SIG-M5 treated with dmso at 0.1 percent for 504 hours (cell line): ENCODE results near the gene CTIF.

Experiments
- DNase-seq: peaks from one replicate; lab custom pipeline; 2025; ENCODE audit not compliant: unreplicated experiment; lab: John Stamatoyannopoulos, UW

Gene CTIF

DNA sequence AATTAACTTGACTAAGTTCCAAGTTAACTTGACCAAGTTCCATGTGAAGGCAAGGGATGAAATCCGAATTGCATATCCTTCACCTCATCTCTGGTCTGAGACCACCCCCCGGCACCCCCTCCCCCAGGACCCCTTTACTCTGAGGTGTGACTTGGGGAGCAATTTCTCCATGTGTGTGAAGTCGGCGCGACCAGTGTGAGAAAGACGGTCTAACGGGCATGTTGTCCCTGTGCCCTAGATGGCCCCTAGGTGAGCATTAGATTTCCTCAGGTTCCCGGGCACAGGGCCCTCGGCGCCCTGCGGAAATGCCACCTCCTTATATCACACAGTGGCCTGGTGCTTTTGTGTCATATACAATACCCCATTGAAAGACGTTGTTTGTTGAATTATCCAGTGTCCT, 137.1 kb downstream of the CTIF start:
- DNase-seq, result no peak

DNA sequence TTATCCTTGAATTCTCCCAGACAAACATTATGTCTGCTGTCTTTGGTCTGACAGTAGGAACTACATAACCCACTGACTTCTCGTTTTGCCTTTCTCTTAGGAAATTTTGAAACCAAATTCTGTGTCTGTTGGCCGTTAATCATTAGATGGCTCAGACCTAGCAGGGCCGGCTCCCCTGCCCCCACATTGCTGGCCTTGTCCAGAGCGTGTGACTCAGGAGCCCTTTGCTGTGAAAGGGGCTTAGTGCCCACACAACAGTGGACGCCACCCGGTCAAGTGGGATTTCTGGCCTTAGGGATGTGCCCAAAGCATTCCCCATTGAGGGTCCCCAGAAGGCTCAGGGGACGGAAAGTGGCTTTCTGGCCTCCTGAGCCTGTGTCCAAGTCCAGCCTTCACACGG, 137.5 kb downstream of the CTIF start:
- DNase-seq, result no peak

DNA sequence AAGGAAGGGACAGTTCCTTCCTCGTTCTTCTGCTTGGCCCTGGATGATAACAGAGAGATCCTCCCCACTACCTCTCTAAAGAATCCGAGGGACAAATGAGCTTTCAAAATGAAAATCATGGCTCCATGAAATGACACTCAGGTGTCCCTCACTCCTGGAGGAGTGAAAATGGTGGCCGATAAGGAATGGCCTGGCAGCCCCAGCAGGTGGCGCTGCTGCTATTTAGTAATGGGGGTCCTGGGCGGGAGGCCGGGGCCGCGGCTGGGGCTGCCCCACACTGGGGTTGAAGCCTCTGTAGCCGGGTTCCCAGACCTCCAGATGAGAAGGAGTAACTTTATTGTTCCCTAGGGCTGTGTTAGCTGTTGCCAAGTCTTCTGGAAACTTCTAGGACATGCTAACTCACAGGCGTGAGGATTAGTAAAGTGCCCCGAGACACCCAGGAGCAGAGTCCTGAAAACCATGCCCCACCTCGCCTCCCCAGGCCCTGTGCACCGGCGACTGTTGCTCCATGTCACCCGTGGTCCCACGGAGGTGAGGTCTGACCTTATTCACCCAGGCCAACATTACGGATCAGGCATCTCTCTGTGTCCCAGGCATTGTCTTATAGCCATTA, 138.0 kb downstream of the CTIF start:
- peak; percentile 10 for DNase-seq

DNA sequence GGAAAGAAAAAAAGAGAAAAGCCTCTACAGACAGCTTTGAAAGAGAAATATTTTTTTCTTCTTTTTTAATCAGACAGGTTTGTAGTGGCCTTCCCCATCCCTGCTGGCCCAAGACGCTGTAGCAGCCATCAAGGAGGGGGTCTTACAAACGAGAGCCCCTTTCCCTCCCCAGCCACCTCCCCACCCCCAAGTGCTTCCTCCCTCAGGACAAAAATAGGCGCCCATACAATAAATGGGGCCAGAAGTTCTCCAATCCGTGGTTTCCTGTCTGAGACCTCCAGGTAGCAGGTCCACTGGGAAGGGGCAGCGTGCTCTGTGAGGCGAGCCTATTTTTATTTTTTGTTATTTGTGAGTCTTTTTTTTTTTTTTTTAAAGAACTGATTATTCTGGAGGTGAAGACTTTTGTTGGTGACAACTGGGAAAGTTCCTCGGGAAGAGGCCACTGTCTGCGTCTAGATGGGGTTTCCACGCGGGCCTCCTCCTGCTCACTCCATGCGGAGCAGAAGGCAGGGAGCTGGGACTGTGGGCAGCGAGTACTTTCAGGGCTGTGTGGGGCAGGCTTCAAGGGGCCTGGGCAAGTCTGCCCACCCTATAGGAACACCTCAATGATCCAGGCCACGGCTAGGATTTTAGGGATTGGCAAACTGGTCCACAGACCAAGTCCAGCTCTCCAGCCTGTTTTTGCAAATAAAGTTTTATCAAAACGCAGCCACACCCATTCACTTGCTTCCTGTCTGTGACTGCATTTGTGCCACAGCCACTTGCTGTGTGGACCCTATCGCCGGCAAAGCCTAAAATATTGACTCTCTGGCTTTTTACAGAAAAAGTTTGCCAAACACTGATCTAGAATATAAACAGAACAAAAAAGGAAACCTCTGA, 139.6 kb downstream of the CTIF start:
- DNase-seq, result no peak

DNA sequence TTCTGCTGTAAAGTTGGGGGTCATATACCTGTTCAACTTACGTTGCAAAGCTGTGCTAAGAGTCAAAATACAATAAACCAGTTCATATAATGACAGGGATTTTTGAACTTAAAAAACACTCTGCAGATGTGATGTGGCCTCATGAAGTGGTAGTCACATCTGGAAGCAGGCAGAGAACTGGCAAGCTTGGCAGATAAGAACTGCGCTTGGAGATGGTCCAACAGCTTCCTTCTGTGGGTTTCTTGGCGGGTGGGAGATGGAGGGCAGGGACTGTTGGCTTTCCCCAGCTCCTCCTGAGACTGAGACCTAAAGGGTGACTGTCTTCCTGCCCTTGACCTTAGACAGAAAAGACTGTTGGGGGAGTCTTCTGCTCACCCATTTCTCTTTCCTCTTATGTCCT, 140.4 kb downstream of the CTIF start:
- no peak for DNase-seq

DNA sequence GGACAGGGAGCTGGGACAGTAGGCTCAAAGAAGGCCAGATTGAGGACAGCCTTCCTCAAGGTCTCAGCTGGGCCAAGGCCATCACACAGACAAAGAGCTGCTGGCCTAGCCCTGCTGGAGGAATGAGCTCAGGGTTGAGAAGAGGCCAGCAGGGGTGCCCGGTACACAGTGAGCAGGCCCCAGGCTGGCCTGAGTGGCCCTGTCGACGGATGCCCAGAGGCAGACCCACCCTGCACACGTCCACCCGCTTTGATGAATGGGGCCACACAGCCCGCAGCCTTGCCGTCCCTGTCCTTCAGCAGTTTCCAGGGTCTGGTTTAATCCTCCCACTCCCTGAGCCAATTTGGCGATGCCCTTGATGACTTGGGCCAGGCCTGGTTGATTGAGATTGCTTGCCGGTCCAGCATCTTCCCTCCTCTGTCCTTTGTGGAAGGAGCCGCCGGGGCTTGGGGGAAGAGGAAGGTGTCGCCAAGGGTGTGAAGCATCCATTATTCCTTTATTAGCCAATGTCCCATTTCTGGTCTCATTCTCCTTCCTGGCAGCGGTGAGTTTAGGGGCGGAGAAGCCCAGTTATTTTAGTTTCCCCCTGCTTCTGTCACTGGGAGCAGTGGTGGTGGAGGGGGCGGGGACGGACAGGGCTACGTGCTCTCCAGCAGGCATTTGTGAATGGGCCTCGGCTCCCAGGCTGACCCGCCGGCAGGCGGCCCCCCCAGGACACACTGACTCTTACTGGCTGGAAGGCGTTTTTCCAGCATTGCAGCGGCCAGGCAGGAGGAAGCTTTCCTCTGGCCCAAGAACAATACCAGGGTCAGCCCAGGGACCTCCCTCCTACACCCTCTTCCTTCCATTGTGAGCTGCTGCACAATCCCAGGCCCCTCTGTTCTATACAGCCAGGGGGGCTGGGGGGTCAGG, 141.8 kb downstream of the CTIF start:
- no peak for DNase-seq

DNA sequence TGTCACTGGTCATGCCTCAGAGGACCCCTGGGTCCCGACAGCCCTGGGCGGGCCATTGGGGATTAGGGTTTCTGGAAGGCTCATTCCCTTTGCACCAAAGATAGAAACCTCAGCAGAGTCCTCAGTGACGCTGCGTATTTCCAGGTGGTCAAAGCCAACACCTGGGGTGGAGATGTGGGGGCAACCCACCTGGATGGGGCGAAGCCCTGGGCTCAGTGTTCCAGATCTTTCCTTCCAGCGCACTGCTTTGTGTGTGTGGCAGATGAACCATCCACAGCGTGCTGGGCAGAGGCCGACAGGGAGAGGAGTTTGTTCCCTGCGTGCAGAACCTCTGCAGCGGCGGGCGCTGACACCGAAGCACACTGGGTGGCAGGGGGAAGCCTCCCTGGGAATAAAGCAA, 143.9 kb downstream of the CTIF start:
- DNase-seq, result no peak

DNA sequence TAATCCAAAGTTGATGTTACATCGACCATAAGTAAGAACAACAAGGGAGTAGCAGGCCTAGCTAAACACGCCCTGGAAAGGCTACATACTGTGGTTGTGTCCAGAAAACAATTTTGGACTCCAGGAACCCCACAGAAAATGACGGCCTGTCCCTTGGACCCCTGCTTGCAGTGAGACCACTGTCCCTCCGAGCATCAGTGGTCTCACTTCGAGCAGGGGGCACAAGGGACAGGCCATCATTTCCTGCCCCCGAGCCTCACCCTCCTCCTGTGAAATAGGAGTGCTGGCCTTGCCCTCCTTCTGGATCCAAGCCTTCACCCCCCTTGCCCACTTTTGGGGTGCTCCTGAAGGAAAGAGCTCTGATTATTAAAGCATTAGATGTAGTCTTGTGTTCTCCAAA, 144.4 kb downstream of the CTIF start:
- DNase-seq, result no peak

DNA sequence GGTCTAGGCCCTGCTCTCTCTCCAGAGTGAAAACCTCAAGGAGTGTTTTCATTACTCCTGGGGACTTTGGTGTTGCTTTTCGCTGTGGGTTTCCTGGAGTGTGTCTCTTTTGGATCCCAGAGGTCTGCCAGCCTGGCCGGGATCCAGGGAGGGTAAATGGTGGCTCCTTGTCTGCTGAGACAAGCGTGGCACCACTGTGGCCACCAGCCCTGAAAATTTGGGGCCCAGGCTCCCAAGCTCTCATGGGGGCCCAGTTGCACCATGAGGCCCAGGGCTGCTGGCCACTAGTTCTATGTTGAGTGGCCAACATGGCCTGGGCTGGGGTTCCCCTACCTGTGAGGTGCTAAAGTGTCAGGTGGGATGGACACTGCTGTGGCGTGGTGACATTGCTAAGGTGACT, 144.8 kb downstream of the CTIF start:
- no peak for DNase-seq

DNA sequence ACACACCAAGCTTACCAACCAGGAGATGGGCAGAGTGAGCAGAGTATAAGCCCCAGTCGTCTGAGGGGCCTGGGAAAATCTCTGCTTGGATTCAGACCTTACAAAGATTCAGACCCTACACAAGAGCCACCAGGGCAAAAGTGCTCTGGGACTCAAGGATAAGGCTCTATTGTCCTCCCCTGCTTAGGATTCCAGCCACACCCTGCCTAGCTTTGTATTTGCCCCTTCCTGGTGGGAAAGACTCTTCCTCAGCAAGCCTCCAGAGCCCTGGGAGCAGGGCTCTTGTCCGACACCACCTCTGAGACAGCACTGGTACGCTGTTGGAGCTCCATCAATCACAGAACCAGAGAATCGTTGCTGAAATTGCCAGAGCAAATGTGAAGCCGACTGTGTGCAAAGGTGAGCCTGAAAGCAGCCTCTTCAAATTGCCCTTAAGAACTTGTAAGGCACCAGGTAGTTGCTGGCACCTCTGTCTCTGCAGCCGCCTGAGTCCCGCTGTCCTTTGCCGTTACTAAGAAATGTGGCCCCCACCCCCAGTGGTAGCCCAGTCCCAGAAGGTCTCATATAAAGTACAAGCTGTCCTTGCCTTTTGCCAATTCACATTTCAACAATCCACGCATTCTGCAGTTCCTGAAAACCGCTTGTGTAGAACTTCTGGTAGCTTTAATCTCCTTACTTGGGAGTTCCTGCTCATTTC, 148.7 kb downstream of the CTIF start:
- no peak for DNase-seq

DNA sequence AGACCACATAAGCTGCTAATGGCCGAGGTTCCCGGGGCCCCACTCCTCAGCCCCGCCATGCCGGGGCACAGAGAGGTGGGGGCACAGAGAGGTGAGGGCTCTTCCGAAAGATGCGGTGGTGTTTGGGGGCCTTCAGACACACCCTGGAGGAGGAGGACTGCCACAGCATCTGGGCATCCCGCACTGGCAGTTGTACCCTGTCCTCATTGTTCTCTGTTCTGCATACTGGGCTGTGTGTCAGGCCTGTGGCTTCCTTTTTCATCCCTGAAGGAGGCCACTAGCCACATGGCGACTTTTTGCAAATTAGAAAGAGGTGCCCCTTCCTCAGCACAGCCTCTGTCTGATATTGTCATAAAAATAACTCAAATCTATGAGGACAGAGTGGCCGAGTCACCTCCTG, 150.1 kb downstream of the CTIF start:
- DNase-seq, result no peak

DNA sequence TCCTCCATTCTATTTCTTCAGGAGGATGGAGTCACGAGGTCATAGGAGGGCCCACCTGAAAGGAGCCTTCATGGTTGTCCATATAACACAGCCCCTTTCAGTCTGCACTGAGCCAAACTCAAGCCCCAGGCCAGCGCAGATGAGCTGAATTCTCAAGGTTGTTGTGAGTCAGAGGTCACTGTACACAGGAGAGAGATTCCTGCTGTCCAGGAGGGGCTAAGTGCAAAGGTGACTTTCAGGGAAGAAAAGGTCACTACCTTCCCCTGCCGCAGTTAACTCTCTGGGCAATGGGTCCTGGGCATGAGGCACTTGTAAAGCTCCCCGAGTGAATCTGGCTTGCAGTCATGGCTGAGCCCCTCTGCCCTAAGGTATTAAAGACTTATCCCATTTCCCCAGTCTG, 150.7 kb downstream of the CTIF start:
- no peak for DNase-seq

DNA sequence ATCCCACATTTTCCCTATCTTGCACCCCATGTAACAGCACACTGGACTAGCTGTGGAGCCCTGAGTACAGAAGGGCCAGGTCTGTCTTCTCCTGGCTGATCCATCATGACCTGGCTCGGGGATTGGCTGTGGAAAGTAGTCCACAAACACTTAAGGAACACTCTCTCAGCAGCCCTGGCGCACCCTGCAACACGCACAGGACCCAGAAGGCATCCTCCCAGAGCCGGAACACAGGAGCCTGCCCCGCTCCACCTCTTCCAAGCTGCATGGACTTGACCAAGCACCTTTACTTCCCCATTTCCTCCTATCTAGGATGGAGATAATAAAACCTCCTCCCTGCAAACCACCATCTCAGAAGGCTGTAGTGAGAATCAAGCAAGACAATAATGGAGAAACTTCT, 151.7 kb downstream of the CTIF start:
- no peak for DNase-seq

DNA sequence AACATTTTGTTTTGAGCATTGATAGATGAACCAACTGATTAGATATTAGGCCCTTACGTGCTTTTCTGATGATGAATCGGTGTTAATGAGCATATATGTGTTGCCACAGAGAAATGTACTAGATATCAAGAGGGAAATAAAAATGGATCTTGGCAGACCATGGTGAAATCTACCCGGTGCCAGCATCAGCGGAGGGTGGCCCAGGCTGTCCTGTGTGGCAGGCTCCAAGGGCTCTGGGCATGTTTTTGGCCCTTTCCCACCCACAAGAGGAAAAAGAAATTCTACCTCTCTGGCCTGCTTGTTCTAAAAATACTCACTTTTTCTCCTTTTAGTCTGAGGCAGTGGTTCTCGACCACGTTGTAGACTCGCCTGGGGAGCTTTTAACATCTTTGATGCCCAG, 154.2 kb downstream of the CTIF start:
- DNase-seq, result no peak

DNA sequence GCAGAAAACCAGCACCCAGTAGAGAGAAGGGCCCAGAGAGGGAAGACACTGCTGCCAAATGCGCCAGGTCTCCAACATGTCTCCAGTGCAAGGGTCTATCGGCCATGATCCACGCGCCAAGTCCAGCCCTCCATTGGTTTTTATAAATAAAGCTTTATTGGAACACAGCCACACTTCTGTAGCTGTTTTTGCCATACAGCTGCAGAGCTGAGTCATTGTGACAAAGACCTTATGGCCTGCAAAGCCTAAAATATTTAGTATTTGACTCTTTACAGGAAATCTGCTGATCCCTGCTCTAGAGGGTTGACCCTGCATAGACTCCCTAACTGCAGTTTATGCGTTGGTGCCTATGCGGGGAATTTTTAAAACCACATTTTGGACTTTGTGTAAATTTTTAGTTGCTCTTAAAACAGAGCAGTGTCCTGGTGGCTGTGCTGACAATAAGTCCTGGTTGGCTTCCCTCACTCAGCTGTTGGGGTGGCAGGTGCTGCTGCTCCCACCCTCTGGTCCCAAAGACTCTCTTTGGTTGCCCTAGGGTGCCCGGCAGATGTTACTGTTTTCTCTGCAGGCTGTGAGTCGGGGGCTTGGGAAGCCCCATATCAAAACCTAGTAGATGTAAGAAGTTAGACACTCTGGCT, 154.9 kb downstream of the CTIF start:
- DNase-seq, result no peak

DNA sequence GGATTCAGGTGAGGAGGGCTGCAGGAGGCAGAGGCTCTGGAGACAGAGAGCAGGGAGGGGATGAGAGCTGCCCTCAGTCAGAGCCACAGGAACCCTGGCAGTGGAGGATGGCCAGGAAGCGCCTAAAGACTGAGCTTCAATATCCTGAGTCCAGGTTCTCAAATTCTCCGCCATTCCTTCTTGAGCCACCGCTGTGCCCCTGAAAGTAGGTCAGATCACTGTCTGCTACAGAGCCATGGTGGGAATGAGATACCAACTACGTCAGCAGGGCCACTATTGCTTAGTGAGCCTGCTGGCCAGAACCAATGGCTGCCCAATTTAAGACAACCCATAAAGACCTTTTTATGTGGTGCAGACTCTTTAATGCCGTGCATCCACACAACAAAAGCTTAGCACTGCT, 155.5 kb downstream of the CTIF start:
- no peak for DNase-seq

DNA sequence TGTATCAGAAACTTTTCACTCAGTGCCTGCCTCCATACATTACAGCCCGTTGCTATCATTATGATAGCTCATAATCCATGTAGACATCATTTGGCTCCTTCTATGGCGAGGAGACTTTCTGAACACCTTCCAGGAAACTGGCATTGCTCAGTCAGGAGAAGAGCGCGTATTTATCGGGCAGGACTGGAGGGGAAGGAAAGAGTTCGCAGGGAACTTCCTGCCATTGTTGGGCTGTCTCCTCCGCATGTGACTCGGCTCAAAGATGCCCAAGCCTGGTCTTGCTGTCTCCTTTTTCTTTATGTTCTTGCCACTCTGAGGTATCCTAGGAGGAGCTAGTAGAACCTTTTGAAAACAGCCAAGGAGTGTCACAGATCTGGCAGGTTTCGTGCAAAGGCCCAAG, 156.8 kb downstream of the CTIF start:
- DNase-seq, result no peak

DNA sequence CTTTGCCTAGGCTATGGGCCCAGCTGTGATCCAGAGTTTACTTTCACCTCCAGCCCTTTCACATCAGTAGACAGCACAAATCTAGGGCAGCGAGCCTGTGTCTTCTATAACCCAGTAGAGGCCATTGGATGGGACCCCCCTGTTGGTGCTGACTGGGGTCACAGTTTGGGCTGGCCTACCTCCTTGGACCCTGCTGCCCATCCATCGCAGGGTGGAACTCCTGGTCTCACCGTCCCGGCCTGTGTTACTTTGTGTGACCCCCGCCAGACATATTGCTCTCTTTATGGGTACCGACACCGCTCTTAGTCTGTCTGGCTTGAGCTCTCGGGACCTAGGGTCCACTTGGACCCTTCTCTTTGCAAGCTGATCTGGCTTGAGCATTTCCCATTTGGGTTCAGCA, 157.4 kb downstream of the CTIF start:
- DNase-seq, result no peak

DNA sequence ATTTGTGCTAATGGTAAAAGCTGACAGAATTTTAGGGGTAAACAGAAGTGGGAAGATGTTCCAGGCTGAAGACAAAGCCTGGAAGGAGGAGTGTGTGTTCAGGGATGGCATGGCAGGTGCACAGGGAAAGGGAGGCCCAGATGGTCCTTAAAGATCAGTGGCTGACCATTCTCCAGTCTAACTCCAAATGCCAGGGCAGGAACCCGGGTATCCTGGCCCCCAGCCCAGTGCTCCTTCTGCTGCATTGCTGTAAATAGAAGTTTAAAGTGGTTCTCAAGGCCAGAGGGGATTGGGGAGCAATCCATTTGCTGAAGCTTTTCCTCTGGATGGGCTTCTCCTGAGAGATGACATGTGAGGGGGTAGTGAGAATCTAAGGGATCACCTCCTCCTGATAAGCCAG, 158.6 kb downstream of the CTIF start:
- DNase-seq, result no peak

DNA sequence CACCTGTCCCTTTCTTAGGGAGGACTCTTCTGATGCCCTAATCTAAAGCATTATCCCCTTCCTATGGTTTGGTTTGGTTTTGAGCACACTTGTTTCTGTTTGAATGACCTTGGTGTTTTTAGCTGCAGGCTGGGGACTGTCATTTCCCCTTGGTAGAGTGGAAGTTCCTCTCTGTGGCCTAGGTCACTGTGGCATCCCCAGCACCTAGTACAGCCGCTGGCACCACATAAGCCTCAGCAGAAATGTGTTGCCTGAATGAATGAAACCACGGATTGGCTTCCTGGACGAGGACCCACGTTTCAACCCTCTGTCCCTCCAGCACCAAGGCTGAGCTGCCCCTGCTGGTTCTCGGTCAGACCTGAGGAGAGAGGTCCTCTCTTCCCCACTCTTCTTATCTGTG, 159.9 kb downstream of the CTIF start:
- no peak for DNase-seq

DNA sequence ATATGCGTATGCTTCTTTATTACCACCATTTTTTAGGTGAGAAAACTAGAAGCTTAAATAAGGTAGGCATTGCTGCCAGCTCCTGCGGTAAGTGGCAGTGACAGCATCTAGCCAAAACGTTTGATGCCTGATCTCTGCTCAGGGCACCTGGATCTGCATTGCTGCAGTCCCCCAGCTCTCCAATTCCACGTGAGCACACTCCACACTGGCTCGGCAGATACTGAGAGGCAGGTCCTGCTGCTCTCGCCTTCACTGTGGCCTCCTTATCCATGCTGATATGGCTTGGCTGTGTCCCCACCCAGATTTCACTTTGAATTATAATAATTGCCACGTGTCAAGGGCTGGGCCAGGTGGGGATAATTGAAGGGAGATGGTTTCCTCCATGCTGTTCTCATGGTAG, 160.9 kb downstream of the CTIF start:
- DNase-seq, result no peak
